Transverse colon (tissue), 4 donors: Measurements from ENCODE around the gene PDZD7. TPM values are rescaled to one million over a fixed set of nuclear protein-coding genes. Genes with fewer than 3 reads are reported as not detected.

Experiments used
- DNase-seq: peaks from one replicate; pipeline ENCODE4 v3.0.0-alpha.2; 2019
- H3K27ac ChIP-seq, 4 donors: fragments of 200-600 bp; sonication (generic); 2 replicates each; pipeline ENCODE4 v1.5.1; 2016 to 2018; ENCODE audit warnings: inconsistent platforms in 4 of 4
- H3K27me3 ChIP-seq: fragments of 200-600 bp; sonication (generic); 2 replicates; pipeline ENCODE4 v1.5.1; 2017; ENCODE audit warnings: inconsistent platforms
- H3K36me3 ChIP-seq, 4 donors: fragments of 200-600 bp; sonication (generic); 2 replicates each; pipeline ENCODE4 v1.5.1; 2017 to 2019; ENCODE audit warnings: inconsistent platforms in 4 of 4
- H3K4me1 ChIP-seq, 4 donors: fragments of 200-600 bp; sonication (generic); 2 replicates each; pipeline ENCODE4 v1.5.1; 2017 to 2020; ENCODE audit warnings: inconsistent platforms in 4 of 4
- H3K4me3 ChIP-seq, 4 donors: fragments of 200-600 bp; sonication (generic); 1 replicate in 1 of 4; 2 replicates in 3 of 4; pipeline versions ENCODE4 v1.5.1 to v1.6.1; 2017 to 2019; ENCODE audit warnings: inconsistent platforms in 4 of 4
- H3K9me3 ChIP-seq, 2 donors: fragments of 200-600 bp; sonication (generic); 2 replicates each; pipeline ENCODE4 v1.5.1; 2017 to 2019; ENCODE audit warnings: inconsistent platforms in 2 of 2
- EP300 ChIP-seq: sonication (generic); formaldehyde crosslinking; IDR thresholded peaks from one replicate; pipeline ENCODE4 v1.6.1; 2017; ENCODE audit warnings: antibody characterized with exemption, low read depth
- POLR2A ChIP-seq: fragments of 450-650 bp; IDR thresholded peaks from one replicate; pipeline ENCODE4 v1.6.1; 2016; ENCODE audit warnings: antibody characterized with exemption, mild to moderate bottlenecking, moderate library complexity
- POLR2AphosphoS5 ChIP-seq, 3 donors: sonication (generic); formaldehyde crosslinking; IDR thresholded peaks; one replicate each; pipeline ENCODE4 v1.6.1; 2016; ENCODE audit warnings: antibody characterized with exemption in 3 of 3
- WGBS, 2 donors: methylation state at CpG; one replicate each; pipeline ENCODE4 v1.1.5; 2018; ENCODE audit warnings: low coverage in 1 of 2; 5-methylcytosine and 5-hydroxymethylcytosine counted together
- in situ Hi-C, 4 donors: fragments of 200-750 bp; cut with MboI; loops; one replicate each; pipeline versions ENCODE4 v1.15.0 to v1.15.1; 2017; ENCODE audit warnings: low sequenced_read_pairs in 3 of 4, low pct_ligation_motif_present in 1 of 4, low pct_unique_long_range_greater_than_20kb in 1 of 4
- intact Hi-C: fragments of 100-400 bp; cut with DNase I; formaldehyde crosslinking; loops from one replicate; pipeline ENCODE4 v1.15.1; 2023; ENCODE audit warnings: low total_unique reads
- total RNA-seq, 4 donors: library from RNA; depleted of rRNA; stranded (reverse); fragments of >200 nt; gene quantifications; one replicate each; pipeline ENCODE4 v1.1.0, GENCODE V29; 2016
- TF ChIP-seq, protein P1 (sequence below), 5 experiments: fragments of 200-600 bp in 3 of 5; fragments of 450-650 bp in 2 of 5; sonication (generic) in 3 of 5; IDR thresholded peaks; 1 replicate in 2 of 5; 2 replicates in 3 of 5; pipeline ENCODE4 v1.5.1; 2016 to 2017; ENCODE audit warnings: antibody characterized with exemption in 5 of 5, inconsistent platforms in 3 of 5, mild to moderate bottlenecking in 2 of 5, moderate library complexity in 1 of 5

Gene PDZD7
- total RNA-seq, 4 donors from 2014 or later, result 0.27 to 2.0 (median 0.64) TPM; not detected in 1

DNA sequence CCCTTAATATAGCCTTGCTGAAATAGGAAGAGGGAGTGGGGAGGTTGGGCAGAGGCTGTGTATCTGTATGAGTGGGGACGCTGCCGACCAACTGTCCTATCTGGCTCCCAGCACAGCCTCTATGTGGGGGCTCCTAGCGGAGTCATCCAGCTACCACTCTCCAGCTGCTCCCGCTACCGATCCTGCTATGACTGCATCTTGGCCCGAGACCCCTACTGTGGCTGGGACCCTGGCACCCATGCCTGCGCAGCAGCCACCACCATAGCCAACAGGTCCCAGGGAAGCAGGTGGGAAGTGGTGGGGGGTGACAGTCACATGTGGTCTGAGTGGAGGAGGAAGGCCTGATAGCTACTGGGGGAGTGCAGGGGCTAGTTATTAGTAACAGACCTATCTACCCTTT, 50.2 kb downstream of the PDZD7 start:
- in situ Hi-C loops, result no loop called here
- peaks cover 0 to 8% (median 0%) of the 10 kb centered on the region in 4 donors for H3K36me3 ChIP-seq
- 98% methylated on average over 7 of the region's 7 CpGs; no CpG with 5 or more reads in 1 of the 2 donors for WGBS, 2 donors

DNA sequence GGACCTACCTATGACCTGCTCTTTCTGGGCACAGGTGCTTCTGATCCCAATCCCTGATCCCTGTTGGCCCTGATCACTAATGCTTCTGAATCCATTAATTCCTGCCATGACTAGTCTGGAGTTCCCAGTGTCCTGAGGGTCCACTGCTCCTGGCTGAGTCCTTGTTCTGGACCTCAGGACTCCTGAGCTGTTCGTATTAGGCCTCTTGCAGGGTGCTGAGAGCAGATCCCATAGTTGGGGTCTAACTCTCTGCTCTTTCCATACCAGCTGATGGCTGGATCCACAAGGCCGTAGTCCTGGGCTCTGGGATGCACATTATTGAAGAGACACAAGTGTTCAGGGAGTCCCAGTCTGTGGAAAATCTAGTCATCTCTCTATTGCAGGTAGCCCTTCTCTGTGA, 50.6 kb downstream of the PDZD7 start:
- Histone ChIP-seq H3K9me3 (no peaks in the 10 kb centered on the region), H3K4me3 (no peak overlapping the region), H3K4me1 (peaks cover 0 to under 1% (median 0%) of the 10 kb centered on the region in 4 donors), H3K36me3 (peaks cover 0 to 8% (median 0%) of the 10 kb centered on the region in 4 donors), H3K27ac (no peak overlapping the region), H3K27me3 (no peaks in the 10 kb centered on the region)
- in situ Hi-C loops (no loop called here), intact Hi-C loops (no loop called here)
- TF ChIP-seq, protein P1, sequence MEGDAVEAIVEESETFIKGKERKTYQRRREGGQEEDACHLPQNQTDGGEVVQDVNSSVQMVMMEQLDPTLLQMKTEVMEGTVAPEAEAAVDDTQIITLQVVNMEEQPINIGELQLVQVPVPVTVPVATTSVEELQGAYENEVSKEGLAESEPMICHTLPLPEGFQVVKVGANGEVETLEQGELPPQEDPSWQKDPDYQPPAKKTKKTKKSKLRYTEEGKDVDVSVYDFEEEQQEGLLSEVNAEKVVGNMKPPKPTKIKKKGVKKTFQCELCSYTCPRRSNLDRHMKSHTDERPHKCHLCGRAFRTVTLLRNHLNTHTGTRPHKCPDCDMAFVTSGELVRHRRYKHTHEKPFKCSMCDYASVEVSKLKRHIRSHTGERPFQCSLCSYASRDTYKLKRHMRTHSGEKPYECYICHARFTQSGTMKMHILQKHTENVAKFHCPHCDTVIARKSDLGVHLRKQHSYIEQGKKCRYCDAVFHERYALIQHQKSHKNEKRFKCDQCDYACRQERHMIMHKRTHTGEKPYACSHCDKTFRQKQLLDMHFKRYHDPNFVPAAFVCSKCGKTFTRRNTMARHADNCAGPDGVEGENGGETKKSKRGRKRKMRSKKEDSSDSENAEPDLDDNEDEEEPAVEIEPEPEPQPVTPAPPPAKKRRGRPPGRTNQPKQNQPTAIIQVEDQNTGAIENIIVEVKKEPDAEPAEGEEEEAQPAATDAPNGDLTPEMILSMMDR (IDR thresholded peaks at IDR 0.05), result no peak
- no peak for TF ChIP-seq POLR2A
- no peak for TF ChIP-seq POLR2AphosphoS5 (IDR thresholded peaks at IDR 0.05)
- no peak for TF ChIP-seq EP300
- DNase-seq, result no peak
- 93 to 100% methylated on average over 2 of the region's 2 CpGs for WGBS, 2 donors

More for the DNA sequence above, 50.2 kb downstream of the PDZD7 start:
- peaks cover 0 to 5% (median 2%) of the 10 kb centered on the region in 4 donors for H3K4me1 ChIP-seq
- H3K27ac ChIP-seq, result no peak overlapping the region
- TF ChIP-seq, protein P1 (IDR thresholded peaks at IDR 0.05), result no peak
- no peak for TF ChIP-seq EP300
- no peak for TF ChIP-seq POLR2AphosphoS5 (IDR thresholded peaks at IDR 0.05)
- no peak for TF ChIP-seq POLR2A
- no peaks in the 10 kb centered on the region for H3K9me3 ChIP-seq
- no peaks in the 10 kb centered on the region for H3K27me3 ChIP-seq
- no peak overlapping the region for H3K4me3 ChIP-seq
- intact Hi-C loops, result no loop called here
- DNase-seq, result peak; percentile 3

DNA sequence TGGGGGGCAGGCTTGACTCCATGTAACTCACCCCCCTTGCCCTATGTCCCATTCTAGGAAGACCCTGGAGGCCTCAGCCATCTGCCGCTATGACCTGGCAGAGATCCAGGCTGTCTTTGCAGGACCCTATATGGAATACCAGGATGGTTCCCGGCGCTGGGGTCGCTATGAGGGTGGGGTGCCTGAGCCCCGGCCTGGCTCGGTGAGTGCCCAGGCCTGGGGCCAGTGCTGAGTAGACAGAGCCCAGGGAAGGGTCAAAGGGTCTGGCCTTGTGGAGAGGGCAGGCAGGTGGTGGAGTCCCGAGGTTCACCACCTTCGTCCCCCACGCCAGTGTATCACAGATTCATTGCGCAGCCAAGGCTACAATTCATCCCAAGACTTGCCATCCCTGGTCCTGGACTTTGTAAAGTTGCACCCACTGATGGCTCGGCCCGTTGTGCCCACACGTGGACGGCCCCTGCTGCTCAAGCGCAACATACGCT, 51.1 kb downstream of the PDZD7 start:
- Histone ChIP-seq H3K36me3 (peaks cover 0 to 8% (median 0%) of the 10 kb centered on the region in 4 donors), H3K27ac (no peak overlapping the region), H3K4me1 (no peaks in the 10 kb centered on the region), H3K9me3 (no peaks in the 10 kb centered on the region), H3K4me3 (no peak overlapping the region), H3K27me3 (no peaks in the 10 kb centered on the region)
- WGBS, 2 donors, result 93% methylated on average over 16 of the region's 16 CpGs; no CpG with 5 or more reads in 1 of the 2 donors
- no peak for DNase-seq
- TF ChIP-seq, protein P1 (IDR thresholded peaks at IDR 0.05), result no peak
- TF ChIP-seq POLR2A (no peak), EP300 (no peak), POLR2AphosphoS5 (IDR thresholded peaks at IDR 0.05) (no peak)
- intact Hi-C loops (no loop called here), in situ Hi-C loops (no loop called here)

DNA sequence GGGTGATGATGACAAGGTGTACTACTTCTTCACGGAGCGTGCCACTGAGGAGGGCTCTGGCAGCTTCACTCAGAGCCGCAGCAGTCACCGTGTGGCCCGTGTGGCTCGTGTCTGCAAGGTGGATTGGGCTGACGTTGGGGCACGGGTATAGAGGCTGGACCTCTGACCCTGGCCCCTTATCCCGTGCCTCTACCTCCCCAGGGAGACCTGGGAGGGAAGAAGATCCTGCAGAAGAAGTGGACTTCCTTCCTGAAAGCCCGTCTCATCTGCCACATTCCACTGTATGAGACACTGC, 52.1 kb downstream of the PDZD7 start:
- Histone ChIP-seq H3K4me3 (no peak overlapping the region), H3K27ac (no peak overlapping the region), H3K4me1 (no peaks in the 10 kb centered on the region), H3K9me3 (no peaks in the 10 kb centered on the region), H3K27me3 (no peaks in the 10 kb centered on the region), H3K36me3 (peaks cover 0 to 8% (median 0%) of the 10 kb centered on the region in 4 donors)
- in situ Hi-C loops, result no loop called here
- no peak for DNase-seq
- intact Hi-C loops, result no loop called here
- TF ChIP-seq POLR2A (no peak), EP300 (no peak), POLR2AphosphoS5 (IDR thresholded peaks at IDR 0.05) (no peak)
- TF ChIP-seq, protein P1 (IDR thresholded peaks at IDR 0.05), result no peak
- 85% methylated on average over 10 of the region's 10 CpGs; no CpG with 5 or more reads in 1 of the 2 donors for WGBS, 2 donors
